GM13976 (cell line): Measurements from ENCODE around the gene PRSS21.

ENCODE experiments used
- DNase-seq: peaks from one replicate; pipeline ENCODE4 v3.0.0; 2012; ENCODE audit warnings: low spot score
- CTCF ChIP-seq: IDR thresholded peaks from 2 replicates; pipeline ENCODE4 v1.5.1; 2012; ENCODE audit warnings: borderline replicate concordance, mild to moderate bottlenecking; ENCODE audit not compliant: insufficient read depth; ENCODE audit errors: extremely low read depth, missing control alignments, control extremely low read depth
- in situ Hi-C: fragments of 300-500 bp; cut with MboI; formaldehyde crosslinking; loops from one replicate; pipeline ENCODE4 v1.12.0; 2022; ENCODE audit warnings: low sequenced_read_pairs, mixed read lengths, inconsistent platforms; ENCODE audit not compliant: unreplicated experiment

The PRSS21 gene

GRCh38 chr16:2798723-2799204 lies 18.3 kb upstream of the PRSS21 start:
- in situ Hi-C loops = no loop called here
- DNase-seq = no peak
- no peak for TF ChIP-seq CTCF

GRCh38 chr16:2799205-2799858 lies 17.7 kb upstream of the PRSS21 start:
- in situ Hi-C loops = no loop called here
- no peak for DNase-seq
- no peak for TF ChIP-seq CTCF

GRCh38 chr16:2799859-2800226 lies 17.2 kb upstream of the PRSS21 start:
- no peak for DNase-seq
- in situ Hi-C loops = no loop called here
- TF ChIP-seq CTCF = no peak

GRCh38 chr16:2803545-2804195 lies 13.4 kb upstream of the PRSS21 start:
- no peak for DNase-seq
- TF ChIP-seq CTCF = no peak
- in situ Hi-C loops = no loop called here

GRCh38 chr16:2804728-2805127 lies 12.3 kb upstream of the PRSS21 start:
- in situ Hi-C loops = no loop called here
- no peak for DNase-seq
- TF ChIP-seq CTCF = no peak

- in situ Hi-C loops = no loop called here
- no peak for TF ChIP-seq CTCF
- no peak for DNase-seq
Measured at GRCh38 chr16:2806286-2806685, 10.8 kb upstream of the PRSS21 start.
